ENCODE measurements around the gene CSMD2. TPM values are rescaled to one million over a fixed set of nuclear protein-coding genes. Genes with fewer than 3 reads are reported as not detected.
"Not testable (repeated sequence)": the region's sequence is repeated elsewhere in the genome, so short reads cannot be mapped to it uniquely, and the experiment has no call there.

Gene CSMD2
- total RNA-seq, 1 donor from 2014 or later: 1.1 TPM

- DNase-seq (ENCODE audit: low spot score): no peak
Observed at GRCh38 chr1:34113362-34113761, 51.7 kb downstream of the CSMD2 start.

- DNase-seq (ENCODE audit: low spot score): no peak
Observed at GRCh38 chr1:34108711-34109110, 56.3 kb downstream of the CSMD2 start.

GRCh38 chr1:34108269-34108668 lies 56.8 kb downstream of the CSMD2 start:
- DNase-seq (ENCODE audit: low spot score): no peak

- no peak for DNase-seq (ENCODE audit: low spot score)
Observed at GRCh38 chr1:34101151-34101550, 63.9 kb downstream of the CSMD2 start.

GRCh38 chr1:34100332-34100731 lies 64.7 kb downstream of the CSMD2 start:
- no peak for DNase-seq (ENCODE audit: low spot score)

GRCh38 chr1:34092399-34092798 lies 72.6 kb downstream of the CSMD2 start:
- not testable (repeated sequence) for DNase-seq (ENCODE audit: low spot score)

- no peak for DNase-seq (ENCODE audit: low spot score)
Observed at GRCh38 chr1:34089731-34090130, 75.3 kb downstream of the CSMD2 start.

- DNase-seq (ENCODE audit: low spot score): no peak
Observed at GRCh38 chr1:34087986-34088385, 77.0 kb downstream of the CSMD2 start.

GRCh38 chr1:34086561-34086960 lies 78.5 kb downstream of the CSMD2 start:
- DNase-seq (ENCODE audit: low spot score): no peak

GRCh38 chr1:34083974-34084373 lies 81.1 kb downstream of the CSMD2 start:
- no peak for DNase-seq (ENCODE audit: low spot score)

- not testable (repeated sequence) for DNase-seq (ENCODE audit: low spot score)
Observed at GRCh38 chr1:34082085-34082670, 82.9 kb downstream of the CSMD2 start.

- no peak for DNase-seq (ENCODE audit: low spot score)
Observed at GRCh38 chr1:34078383-34078782, 86.6 kb downstream of the CSMD2 start.

GRCh38 chr1:34075576-34075975 lies 89.5 kb downstream of the CSMD2 start:
- no peak for DNase-seq (ENCODE audit: low spot score)

GRCh38 chr1:34073028-34073695 lies 91.9 kb downstream of the CSMD2 start:
- DNase-seq (ENCODE audit: low spot score): no peak

GRCh38 chr1:34070201-34070836 lies 94.7 kb downstream of the CSMD2 start:
- no peak for DNase-seq (ENCODE audit: low spot score)

- no peak for DNase-seq (ENCODE audit: low spot score)
Observed at GRCh38 chr1:34066981-34067603, 97.9 kb downstream of the CSMD2 start.

GRCh38 chr1:34066166-34066565 lies 98.9 kb downstream of the CSMD2 start:
- DNase-seq (ENCODE audit: low spot score): no peak

GRCh38 chr1:34065498-34065897 lies 99.5 kb downstream of the CSMD2 start:
- DNase-seq (ENCODE audit: low spot score): no peak

- DNase-seq (ENCODE audit: low spot score): no peak
Observed at GRCh38 chr1:34060901-34061415, 104.1 kb downstream of the CSMD2 start.

GRCh38 chr1:34060187-34060730 lies 104.8 kb downstream of the CSMD2 start:
- no peak for DNase-seq (ENCODE audit: low spot score)

GRCh38 chr1:34057347-34058130 lies 107.5 kb downstream of the CSMD2 start:
- DNase-seq (ENCODE audit: low spot score): no peak

All from ureter (tissue), 1 donor.